Liver (tissue), 9 donors: ENCODE data around the gene TNFRSF21. TPM values are rescaled to one million over a fixed set of nuclear protein-coding genes. Genes with fewer than 3 reads are reported as not detected.

Experiments used
- DNase-seq: peaks from one replicate; pipeline ENCODE4 v3.0.0-alpha.2; 2017; ENCODE audit warnings: low spot score
- H3K27ac ChIP-seq, 2 donors: one replicate each; pipeline ENCODE4 v1.7.0; 2013; ENCODE audit warnings: inconsistent platforms in 2 of 2, low read length in 2 of 2, control low read depth in 1 of 2, low read depth in 1 of 2, mild to moderate bottlenecking in 1 of 2
- H3K27me3 ChIP-seq, 4 donors: one replicate each; pipeline versions ENCODE4 v1.6.1 to v1.7.0; 2013; ENCODE audit warnings: low read length in 3 of 4, inconsistent platforms in 1 of 4, mild to moderate bottlenecking in 1 of 4, moderate library complexity in 1 of 4; ENCODE audit not compliant: control insufficient read depth in 4 of 4, insufficient read depth in 4 of 4
- H3K36me3 ChIP-seq, 4 donors: one replicate each; pipeline versions ENCODE4 v1.6.1 to v1.7.0; 2013; ENCODE audit warnings: low read length in 3 of 4, mild to moderate bottlenecking in 3 of 4, low read depth in 1 of 4, moderate library complexity in 1 of 4; ENCODE audit not compliant: control insufficient read depth in 4 of 4, insufficient read depth in 3 of 4
- H3K4me1 ChIP-seq, 4 donors: one replicate each; pipeline versions ENCODE4 v1.6.1 to v1.7.0; 2013; ENCODE audit warnings: low read length in 3 of 4, mild to moderate bottlenecking in 3 of 4, moderate library complexity in 1 of 4; ENCODE audit not compliant: control insufficient read depth in 4 of 4, insufficient read depth in 4 of 4
- H3K4me3 ChIP-seq, 3 donors: one replicate each; pipeline versions ENCODE4 v1.6.1 to v1.7.0; 2013; ENCODE audit warnings: low read length in 3 of 3, control low read depth in 1 of 3, low read depth in 1 of 3, mild to moderate bottlenecking in 1 of 3
- H3K9ac ChIP-seq, 2 donors: one replicate each; pipeline ENCODE4 v1.7.0; 2013; ENCODE audit warnings: low read length in 2 of 2, mild to moderate bottlenecking in 2 of 2, moderate library complexity in 2 of 2, control low read depth in 1 of 2, low read depth in 1 of 2
- H3K9me3 ChIP-seq, 4 donors: one replicate each; pipeline versions ENCODE4 v1.6.1 to v1.7.0; 2013; ENCODE audit warnings: low read length in 3 of 4; ENCODE audit not compliant: control insufficient read depth in 4 of 4
- ATF3 ChIP-seq: IDR thresholded peaks from 2 replicates; pipeline ENCODE4 v1.6.1; 2016; ENCODE audit warnings: antibody characterized with exemption
- EGR1 ChIP-seq, 2 donors: IDR thresholded peaks; 2 replicates each; pipeline ENCODE4 v1.6.1; 2016 to 2018; ENCODE audit warnings: antibody characterized with exemption in 2 of 2, low read depth in 2 of 2
- FOXA1 ChIP-seq: IDR thresholded peaks from 2 replicates; pipeline ENCODE4 v1.6.1; 2016; ENCODE audit warnings: antibody characterized with exemption
- FOXA2 ChIP-seq: IDR thresholded peaks from 2 replicates; pipeline ENCODE4 v1.6.1; 2016; ENCODE audit warnings: antibody characterized with exemption
- GABPA ChIP-seq, 2 donors: IDR thresholded peaks in 1 of 2; conservative IDR thresholded peaks in 1 of 2; 2 replicates each; pipeline ENCODE4 v1.6.1; 2016; ENCODE audit warnings: antibody characterized with exemption in 2 of 2, mild to moderate bottlenecking in 1 of 2, moderate library complexity in 1 of 2
- HNF4A ChIP-seq, 2 donors: conservative IDR thresholded peaks; 2 replicates each; pipeline ENCODE4 v1.6.1; 2016; ENCODE audit warnings: antibody characterized with exemption in 2 of 2, mild to moderate bottlenecking in 2 of 2
- HNF4G ChIP-seq: IDR thresholded peaks from 2 replicates; pipeline ENCODE4 v1.6.1; 2016; ENCODE audit warnings: antibody characterized with exemption
- JUND ChIP-seq, 2 donors: IDR thresholded peaks; 2 replicates each; pipeline ENCODE4 v1.6.1; 2016; ENCODE audit warnings: antibody characterized with exemption in 2 of 2
- NR2F2 ChIP-seq: IDR thresholded peaks from 2 replicates; pipeline ENCODE4 v1.6.1; 2016; ENCODE audit warnings: antibody characterized with exemption
- RAD21 ChIP-seq, 2 donors: IDR thresholded peaks; 2 replicates each; pipeline ENCODE4 v1.6.1; 2016; ENCODE audit warnings: antibody characterized with exemption in 2 of 2, mild to moderate bottlenecking in 2 of 2
- RXRA ChIP-seq, 2 donors: IDR thresholded peaks; 2 replicates each; pipeline ENCODE4 v1.6.1; 2017 to 2018; ENCODE audit warnings: antibody characterized with exemption in 2 of 2, mild to moderate bottlenecking in 1 of 2
- SP1 ChIP-seq: IDR thresholded peaks from 2 replicates; pipeline ENCODE4 v1.6.1; 2018; ENCODE audit warnings: antibody characterized with exemption, mild to moderate bottlenecking
- TAF1 ChIP-seq: conservative IDR thresholded peaks from 2 replicates; pipeline ENCODE4 v1.6.1; 2016; ENCODE audit warnings: antibody characterized with exemption, mild to moderate bottlenecking
- YY1 ChIP-seq: IDR thresholded peaks from 2 replicates; pipeline ENCODE4 v1.6.1; 2016; ENCODE audit warnings: antibody characterized with exemption, mild to moderate bottlenecking
- WGBS: extraction: QIAGEN DNeasy Blood & Tissue Kit; methylation state at CpG from one replicate; pipeline ENCODE4 v1.1.7; 2013; 5-methylcytosine and 5-hydroxymethylcytosine counted together
- polyA plus RNA-seq, 2 donors: library from polyadenylated mRNA; stranded (reverse) in 1 of 2; unstranded in 1 of 2; fragments of 200-250 nt in 1 of 2; fragments of >200 nt in 1 of 2; fragmentation: Nextera tagmentation in 1 of 2; extraction: Ambion mirVana in 1 of 2; gene quantifications; one replicate each; pipeline versions ENCODE4 v1.2.1 to v1.2.3, GENCODE V29; 2013 to 2015
- total RNA-seq, 2 donors: library from RNA; depleted of rRNA; stranded (reverse); fragments of >200 nt; gene quantifications; one replicate each; pipeline ENCODE4 v1.2.3, GENCODE V29; 2014
- TF ChIP-seq, protein P1 (sequence below): IDR thresholded peaks from 2 replicates; pipeline ENCODE4 v1.6.1; 2016; ENCODE audit warnings: antibody characterized with exemption
- TF ChIP-seq, protein P2 (sequence below): IDR thresholded peaks from 2 replicates; pipeline ENCODE4 v1.6.1; 2016; ENCODE audit warnings: antibody characterized with exemption
- TF ChIP-seq, protein P3 (sequence below): fragments of 150-350 bp; IDR thresholded peaks from 2 replicates; pipeline ENCODE4 v1.5.1; 2017; ENCODE audit warnings: improper control_type of control experiment, low read depth, low read length; ENCODE audit not compliant: missing input control
- TF ChIP-seq, protein P4 (sequence below): IDR thresholded peaks from 2 replicates; pipeline ENCODE4 v1.6.1; 2016; ENCODE audit warnings: antibody characterized with exemption, mild to moderate bottlenecking
- donor health status: healthy.
- donor health status: healthy.
- donor health status: healthy.
- donor health status: healthy.
- donor health status: healthy.

The TNFRSF21 gene
- total and polyA plus RNA-seq, 4 donors = 2.1 to 3.2 (median 2.9) TPM

GRCh38 chr6:47202644-47203205 is 107.0 kb downstream of the TNFRSF21 start:
- DNase-seq = no peak
- Histone ChIP-seq H3K27me3 (no peaks in the 10 kb centered on the region), H3K27ac (no peak overlapping the region), H3K36me3 (no peaks in the 10 kb centered on the region), H3K9ac (no peak overlapping the region), H3K4me1 (no peaks in the 10 kb centered on the region), H3K4me3 (no peak overlapping the region), H3K9me3 (no peaks in the 10 kb centered on the region)
- 86% methylated on average over 2 of the region's 2 CpGs for WGBS
- TF ChIP-seq HNF4G = no peak
- TF ChIP-seq ATF3 = no peak
- no peak for TF ChIP-seq HNF4A (conservative IDR thresholded peaks at IDR 0.05)
- no peak for TF ChIP-seq FOXA1
- TF ChIP-seq, protein P1, sequence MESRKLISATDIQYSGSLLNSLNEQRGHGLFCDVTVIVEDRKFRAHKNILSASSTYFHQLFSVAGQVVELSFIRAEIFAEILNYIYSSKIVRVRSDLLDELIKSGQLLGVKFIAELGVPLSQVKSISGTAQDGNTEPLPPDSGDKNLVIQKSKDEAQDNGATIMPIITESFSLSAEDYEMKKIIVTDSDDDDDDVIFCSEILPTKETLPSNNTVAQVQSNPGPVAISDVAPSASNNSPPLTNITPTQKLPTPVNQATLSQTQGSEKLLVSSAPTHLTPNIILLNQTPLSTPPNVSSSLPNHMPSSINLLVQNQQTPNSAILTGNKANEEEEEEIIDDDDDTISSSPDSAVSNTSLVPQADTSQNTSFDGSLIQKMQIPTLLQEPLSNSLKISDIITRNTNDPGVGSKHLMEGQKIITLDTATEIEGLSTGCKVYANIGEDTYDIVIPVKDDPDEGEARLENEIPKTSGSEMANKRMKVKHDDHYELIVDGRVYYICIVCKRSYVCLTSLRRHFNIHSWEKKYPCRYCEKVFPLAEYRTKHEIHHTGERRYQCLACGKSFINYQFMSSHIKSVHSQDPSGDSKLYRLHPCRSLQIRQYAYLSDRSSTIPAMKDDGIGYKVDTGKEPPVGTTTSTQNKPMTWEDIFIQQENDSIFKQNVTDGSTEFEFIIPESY = no peak

GRCh38 chr6:47200536-47201334 is 109.0 kb downstream of the TNFRSF21 start:
- no peaks in the 10 kb centered on the region for H3K36me3 ChIP-seq
- no peak overlapping the region for H3K27ac ChIP-seq

More at GRCh38 chr6:47200536-47201334, 109.0 kb downstream of the TNFRSF21 start:
- H3K4me1 ChIP-seq = no peaks in the 10 kb centered on the region
- 85% methylated on average over 3 of the region's 3 CpGs for WGBS
- TF ChIP-seq FOXA1 = no peak
- TF ChIP-seq, protein P2, sequence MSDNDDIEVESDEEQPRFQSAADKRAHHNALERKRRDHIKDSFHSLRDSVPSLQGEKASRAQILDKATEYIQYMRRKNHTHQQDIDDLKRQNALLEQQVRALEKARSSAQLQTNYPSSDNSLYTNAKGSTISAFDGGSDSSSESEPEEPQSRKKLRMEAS = no peak
- TF ChIP-seq HNF4G = no peak
- no peak for TF ChIP-seq EGR1 (IDR thresholded peaks at IDR 0.05; ENCODE audit: low read depth in 2 of 2)
- TF ChIP-seq FOXA2 = no peak
- TF ChIP-seq RAD21 (IDR thresholded peaks at IDR 0.05) = no peak
- no peak for TF ChIP-seq TAF1
- TF ChIP-seq HNF4A (conservative IDR thresholded peaks at IDR 0.05) = no peak
- TF ChIP-seq YY1 = no peak
- no peak for TF ChIP-seq ATF3
- no peak for TF ChIP-seq NR2F2
- no peak for TF ChIP-seq SP1
- TF ChIP-seq RXRA (IDR thresholded peaks at IDR 0.05) = no peak
- TF ChIP-seq JUND (IDR thresholded peaks at IDR 0.05) = no peak
- TF ChIP-seq, protein P3, sequence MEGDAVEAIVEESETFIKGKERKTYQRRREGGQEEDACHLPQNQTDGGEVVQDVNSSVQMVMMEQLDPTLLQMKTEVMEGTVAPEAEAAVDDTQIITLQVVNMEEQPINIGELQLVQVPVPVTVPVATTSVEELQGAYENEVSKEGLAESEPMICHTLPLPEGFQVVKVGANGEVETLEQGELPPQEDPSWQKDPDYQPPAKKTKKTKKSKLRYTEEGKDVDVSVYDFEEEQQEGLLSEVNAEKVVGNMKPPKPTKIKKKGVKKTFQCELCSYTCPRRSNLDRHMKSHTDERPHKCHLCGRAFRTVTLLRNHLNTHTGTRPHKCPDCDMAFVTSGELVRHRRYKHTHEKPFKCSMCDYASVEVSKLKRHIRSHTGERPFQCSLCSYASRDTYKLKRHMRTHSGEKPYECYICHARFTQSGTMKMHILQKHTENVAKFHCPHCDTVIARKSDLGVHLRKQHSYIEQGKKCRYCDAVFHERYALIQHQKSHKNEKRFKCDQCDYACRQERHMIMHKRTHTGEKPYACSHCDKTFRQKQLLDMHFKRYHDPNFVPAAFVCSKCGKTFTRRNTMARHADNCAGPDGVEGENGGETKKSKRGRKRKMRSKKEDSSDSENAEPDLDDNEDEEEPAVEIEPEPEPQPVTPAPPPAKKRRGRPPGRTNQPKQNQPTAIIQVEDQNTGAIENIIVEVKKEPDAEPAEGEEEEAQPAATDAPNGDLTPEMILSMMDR = no peak
- TF ChIP-seq, protein P4, sequence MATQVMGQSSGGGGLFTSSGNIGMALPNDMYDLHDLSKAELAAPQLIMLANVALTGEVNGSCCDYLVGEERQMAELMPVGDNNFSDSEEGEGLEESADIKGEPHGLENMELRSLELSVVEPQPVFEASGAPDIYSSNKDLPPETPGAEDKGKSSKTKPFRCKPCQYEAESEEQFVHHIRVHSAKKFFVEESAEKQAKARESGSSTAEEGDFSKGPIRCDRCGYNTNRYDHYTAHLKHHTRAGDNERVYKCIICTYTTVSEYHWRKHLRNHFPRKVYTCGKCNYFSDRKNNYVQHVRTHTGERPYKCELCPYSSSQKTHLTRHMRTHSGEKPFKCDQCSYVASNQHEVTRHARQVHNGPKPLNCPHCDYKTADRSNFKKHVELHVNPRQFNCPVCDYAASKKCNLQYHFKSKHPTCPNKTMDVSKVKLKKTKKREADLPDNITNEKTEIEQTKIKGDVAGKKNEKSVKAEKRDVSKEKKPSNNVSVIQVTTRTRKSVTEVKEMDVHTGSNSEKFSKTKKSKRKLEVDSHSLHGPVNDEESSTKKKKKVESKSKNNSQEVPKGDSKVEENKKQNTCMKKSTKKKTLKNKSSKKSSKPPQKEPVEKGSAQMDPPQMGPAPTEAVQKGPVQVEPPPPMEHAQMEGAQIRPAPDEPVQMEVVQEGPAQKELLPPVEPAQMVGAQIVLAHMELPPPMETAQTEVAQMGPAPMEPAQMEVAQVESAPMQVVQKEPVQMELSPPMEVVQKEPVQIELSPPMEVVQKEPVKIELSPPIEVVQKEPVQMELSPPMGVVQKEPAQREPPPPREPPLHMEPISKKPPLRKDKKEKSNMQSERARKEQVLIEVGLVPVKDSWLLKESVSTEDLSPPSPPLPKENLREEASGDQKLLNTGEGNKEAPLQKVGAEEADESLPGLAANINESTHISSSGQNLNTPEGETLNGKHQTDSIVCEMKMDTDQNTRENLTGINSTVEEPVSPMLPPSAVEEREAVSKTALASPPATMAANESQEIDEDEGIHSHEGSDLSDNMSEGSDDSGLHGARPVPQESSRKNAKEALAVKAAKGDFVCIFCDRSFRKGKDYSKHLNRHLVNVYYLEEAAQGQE = no peak
- TF ChIP-seq GABPA (IDR thresholded peaks at IDR 0.05 in 1 of 2, conservative IDR thresholded peaks at IDR 0.05 in 1 of 2) = no peak
- no peak overlapping the region for H3K9ac ChIP-seq
- no peaks in the 10 kb centered on the region for H3K27me3 ChIP-seq
- peak overlapping the region in 1 of 3 donors; percentile 4 for H3K4me3 ChIP-seq
- no peak for DNase-seq
- H3K9me3 ChIP-seq = no peaks in the 10 kb centered on the region
